DMS153 treated with DMSO at 0.1 percent for 48 hours (cell line): ENCODE measurements around the gene ARID1B.
A peak's percentile ranks its signal among the peaks of the same experiment; 100 is the strongest.

Experiments used
- DNase-seq: peaks from one replicate; lab custom pipeline; 2025; ENCODE audit not compliant: unreplicated experiment; lab: John Stamatoyannopoulos, UW

Gene ARID1B

DNA sequence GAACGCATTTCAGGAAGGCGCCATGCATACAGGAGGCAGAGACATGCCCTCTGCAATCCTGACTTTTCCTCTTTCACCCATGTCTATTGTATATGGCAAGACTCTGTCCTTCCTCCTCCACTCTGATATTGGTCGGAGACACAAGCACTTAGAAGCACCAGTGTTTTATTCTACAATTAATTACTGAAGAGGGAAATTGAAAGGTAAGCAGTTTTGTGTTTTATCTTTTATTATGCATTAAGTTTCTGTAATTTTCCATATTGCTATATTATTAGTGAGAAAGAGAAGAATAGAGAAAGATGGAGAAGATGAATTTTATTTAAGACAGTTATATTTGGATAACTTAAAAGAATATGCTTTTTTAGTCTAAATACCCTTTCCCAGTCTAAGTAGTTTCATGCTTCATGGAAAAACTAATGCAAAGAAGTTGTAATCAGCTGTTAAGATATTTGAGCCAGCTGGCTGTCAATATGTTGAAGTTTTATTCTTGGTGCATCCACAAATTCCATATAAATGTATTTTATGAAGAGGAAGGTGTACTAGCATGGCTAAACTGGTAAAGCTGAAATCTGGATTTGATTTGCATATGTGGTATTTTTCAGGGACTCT is 13.6 kb downstream of the ARID1B start:
- no peak for DNase-seq

DNA sequence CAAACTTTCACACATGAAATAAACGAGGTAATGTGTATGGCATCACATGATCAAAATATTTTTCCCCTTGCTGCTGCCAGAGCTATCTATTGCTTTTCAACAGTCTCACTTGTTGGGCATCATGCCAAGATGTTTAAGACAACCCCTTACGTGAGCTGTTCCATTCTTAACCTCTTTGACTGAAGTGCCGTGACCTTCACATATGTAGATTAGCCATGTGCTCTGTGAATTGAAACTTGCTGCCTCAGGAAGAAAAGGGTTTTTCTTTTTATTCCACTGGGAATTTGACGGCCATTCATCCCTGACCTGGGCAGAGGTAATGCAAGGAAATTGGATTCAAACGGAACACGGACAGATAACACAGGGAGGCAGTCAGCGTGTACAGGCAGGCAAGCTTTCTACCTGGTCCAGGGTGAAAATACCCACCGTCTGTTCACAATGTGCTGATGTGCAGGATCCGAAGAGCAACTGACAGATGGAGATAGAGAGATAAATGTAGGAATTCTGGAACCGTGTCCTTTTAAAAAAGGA is 14.2 kb downstream of the ARID1B start:
- DNase-seq = peak; percentile 40

DNA sequence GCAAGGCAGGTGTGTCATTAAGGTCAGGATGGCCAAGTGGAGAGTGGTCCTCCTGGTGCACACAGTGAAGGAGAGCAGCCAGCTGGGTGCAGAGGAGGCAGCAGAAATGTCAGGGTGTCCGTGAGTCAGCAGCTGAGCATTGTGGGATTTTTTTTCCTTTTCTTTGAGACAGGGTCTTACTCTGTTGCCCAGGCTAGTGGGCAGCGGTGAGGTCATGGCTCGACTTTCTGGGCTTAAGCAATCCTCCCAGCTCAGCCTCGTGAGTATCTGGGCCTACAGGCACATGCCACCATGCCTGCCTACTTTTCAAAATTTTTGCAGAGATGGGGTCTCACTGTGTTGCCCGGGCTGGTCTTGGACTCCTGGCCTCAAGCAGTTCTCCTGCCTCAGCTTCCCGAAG is 16.0 kb downstream of the ARID1B start:
- no peak for DNase-seq

DNA sequence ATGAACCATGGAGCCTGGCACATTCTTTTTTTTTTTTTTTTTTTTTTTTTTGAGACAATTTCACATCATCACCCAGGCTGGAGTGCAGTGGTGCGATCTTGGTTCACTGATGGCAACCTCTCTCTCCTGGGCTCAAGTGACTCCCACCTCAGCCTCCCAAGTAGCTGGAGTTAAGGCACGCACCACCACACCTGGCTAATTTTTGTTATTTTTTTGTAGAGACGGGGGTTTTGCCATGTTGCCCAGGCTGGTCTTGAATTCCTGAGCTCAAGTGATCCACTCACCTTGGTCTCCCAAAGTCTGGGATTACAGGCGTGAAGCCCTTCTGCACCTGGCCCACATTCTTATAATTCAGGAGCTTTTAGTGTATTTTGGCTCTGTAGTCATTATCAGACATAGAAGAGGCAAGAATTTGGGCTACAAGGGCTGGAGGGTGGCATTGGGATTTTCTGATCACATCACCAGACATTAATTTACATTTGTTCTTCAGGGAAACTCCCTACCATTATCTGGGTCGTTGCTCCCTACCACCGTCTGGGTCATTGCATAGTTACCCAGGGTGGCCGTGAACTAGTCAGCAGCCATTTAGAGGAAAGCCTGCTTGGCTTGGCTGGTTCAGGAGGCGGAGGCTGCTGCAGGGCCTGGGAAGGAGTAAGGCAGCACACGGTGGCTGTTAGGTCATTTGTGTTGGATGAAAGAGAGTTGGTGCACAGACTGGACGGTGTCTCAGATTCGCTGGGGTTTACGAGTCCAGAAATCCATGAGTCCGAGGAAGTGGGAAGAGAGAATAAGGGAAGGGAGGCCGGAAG is 17.6 kb downstream of the ARID1B start:
- DNase-seq = no peak

DNA sequence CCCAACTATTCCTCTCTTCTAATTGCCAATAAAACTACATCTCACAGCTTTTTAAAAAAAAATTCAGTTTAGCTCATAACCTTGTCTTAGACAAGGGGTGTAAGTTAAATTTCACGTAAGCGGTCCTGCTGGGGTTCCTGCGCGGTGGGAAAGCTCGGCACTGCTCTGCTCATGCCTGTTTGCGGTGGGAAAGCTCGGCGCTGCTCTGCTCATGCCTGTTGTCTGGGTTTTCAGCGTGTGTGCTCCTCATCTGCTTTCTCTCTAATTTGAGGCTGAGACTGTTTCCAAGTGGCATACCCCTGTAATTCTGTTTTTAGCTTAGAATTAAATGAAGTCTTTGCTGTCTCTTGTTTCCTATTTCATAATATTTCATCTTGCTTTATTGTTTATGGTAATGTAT is 18.6 kb downstream of the ARID1B start:
- no peak for DNase-seq

DNA sequence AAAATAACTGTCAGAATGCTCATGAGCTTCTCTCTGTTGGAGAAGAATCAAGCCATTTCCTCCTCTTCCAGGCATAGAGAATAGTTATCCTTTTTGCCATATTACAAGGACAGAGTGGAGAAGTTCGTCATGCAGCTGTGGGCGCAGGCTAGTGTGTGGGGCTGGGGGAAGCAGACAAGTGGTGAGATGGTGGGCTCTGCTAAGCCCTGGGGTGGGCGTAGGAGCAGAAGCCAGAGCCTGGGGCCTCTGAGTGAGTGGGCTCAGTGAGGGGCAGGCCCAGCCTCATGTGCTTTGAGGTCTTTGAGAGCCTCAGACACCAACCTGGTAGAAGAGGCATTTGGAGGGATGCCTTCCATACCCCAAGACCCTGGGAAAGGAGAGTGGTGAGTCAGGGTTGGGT is 19.4 kb downstream of the ARID1B start:
- no peak for DNase-seq

DNA sequence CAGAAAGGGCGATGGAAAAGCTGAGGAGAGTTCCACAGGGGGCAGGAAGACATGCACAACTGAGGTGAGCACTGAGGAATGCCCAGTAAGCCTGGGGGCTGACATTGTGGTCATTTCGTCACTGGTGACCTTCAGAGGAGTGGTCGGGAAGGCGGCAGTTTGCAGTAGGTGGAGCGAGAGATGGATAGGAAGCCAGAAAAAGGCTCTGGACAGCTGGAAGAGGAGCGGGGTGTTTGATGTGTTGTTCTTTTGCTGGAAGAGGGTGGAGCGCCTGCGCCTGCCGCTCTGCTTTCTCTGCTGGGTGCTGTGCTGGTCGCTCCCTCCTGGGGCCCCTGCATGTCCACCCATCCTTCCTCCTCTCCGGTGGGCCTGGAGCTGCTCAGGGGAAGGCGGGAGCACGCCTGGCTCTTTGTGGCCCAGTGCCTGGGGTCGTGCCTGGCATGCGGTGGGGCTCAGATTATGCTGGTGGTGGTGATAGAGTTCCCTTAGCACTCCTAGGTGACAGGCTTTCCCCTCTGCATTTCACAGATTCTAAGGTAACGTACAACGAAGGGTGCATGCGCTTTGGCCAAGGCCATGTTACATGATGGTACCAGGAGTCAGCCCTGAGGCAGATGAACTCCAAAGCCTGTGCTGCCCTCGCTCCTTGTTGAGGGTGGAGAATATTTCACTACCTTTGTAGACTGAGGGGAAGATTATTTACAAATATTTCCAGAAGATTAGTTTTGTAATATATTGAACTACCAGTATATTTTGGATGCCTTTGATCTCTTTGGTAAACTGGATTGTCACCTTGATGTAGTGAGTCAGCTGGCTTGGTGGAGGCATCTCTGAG is 20.9 kb downstream of the ARID1B start:
- DNase-seq = no peak

DNA sequence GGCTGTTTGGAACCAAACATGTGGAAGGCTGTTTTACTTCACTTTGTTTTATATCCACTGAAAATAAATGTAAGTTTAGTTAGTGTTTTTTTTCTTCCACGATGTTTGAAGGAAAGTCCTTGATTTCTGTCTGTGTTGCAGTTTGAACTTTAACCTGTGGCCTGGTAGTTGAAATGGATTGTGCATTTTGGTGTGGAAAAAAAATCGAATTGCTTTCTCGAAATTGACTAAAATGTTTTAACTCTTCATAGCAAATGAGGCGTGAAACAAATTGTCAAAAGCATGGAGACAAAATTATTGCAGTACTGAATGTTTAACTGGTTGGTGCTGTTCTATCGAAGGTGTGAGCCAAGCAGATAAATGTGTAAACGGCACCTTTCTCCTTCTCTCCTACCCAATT is 24.5 kb downstream of the ARID1B start:
- DNase-seq = no peak

DNA sequence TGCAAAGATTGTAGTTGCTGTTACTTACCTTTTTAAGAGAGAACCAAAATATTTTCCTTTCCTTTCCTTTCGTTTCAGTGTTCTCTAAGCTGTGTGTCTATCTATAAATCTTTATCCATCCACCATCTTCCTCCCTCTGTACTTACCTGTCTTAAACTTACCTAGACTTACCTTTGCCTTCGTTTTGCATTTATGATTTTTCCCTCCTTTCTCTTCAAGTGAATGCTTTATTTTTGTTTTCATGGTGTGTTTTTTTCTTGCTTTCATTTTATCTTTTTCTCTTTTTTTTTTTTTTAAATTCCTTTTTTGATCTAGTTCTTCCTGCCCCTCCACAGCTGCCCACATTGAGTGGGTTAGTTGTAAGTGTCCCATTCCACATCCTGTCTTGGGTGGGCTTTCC is 26.2 kb downstream of the ARID1B start:
- no peak for DNase-seq

DNA sequence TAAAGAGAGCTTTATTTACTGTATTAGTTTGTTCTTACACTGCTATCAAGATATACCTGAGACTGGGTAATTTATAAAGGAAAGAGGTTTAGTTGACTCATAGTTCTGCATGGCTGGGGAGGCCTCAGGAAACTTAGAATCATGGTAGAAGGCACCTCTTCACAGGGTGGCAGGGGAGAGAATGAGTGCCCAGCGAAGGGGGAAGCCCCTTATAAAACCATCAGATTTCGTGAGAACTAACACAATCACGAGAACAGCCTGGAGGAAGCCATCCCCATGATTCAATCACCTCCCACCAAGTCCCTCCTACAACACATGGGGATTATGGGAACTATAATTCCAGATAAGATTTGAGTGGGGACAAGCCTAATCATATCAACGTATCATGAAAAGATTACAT is 27.2 kb downstream of the ARID1B start:
- DNase-seq = no peak

DNA sequence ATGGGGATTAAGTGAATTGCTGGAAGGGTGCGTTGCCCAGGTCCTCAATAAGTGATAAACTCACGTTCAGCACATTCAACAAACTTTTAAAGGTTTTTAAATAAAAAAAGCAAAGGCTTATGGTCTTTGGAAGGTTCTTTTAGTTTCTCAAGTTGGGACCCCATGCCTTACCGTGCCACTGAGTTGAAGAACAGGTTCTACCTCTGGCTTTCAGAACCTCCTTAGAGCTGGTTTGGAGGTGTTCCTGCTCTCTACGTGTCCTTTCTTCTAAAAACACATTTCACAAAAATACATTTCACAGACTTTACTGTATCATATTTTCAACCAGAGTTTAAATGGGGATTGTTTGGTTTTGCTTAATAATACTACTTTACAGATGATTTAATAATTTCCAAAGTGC is 29.0 kb downstream of the ARID1B start:
- DNase-seq = no peak

DNA sequence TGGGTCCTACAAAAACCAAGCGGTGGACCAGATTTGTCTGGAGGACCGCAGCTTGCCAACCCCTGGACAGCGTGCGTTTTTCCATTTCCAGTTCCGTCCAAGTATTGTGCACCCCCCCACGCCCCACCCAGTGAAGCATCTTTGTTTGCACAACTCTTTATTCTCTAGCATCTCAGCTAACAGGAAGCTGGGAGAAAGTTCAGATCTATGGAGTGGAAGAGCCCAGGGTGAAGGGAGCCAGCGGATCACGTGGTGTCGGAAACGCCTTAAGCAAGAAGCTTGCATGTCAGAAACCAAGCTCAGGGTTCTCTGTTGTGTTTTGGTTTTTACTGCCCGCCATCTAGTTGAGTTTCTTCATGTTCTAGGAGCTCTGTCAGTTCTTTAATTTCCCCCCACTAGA is 29.9 kb downstream of the ARID1B start:
- DNase-seq = no peak

DNA sequence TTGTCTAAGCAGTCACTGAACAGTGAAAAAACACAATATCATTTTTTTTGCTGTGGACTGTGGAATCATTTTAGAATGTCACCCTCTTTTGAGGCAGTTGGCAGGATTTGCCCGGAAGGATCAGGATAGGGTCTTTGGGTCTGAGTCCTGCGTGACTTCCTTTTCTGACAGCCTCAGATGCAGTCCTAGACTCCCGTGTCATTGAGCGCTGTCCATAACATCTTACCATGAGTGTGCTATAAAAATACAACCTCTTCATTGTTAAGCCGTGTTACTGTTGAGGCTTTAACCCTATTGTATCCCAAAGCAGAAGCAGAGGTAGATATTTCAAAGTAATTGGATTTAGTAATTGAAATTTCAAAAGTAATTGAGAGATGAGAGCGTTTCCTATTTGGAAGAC is 30.6 kb downstream of the ARID1B start:
- DNase-seq = no peak

DNA sequence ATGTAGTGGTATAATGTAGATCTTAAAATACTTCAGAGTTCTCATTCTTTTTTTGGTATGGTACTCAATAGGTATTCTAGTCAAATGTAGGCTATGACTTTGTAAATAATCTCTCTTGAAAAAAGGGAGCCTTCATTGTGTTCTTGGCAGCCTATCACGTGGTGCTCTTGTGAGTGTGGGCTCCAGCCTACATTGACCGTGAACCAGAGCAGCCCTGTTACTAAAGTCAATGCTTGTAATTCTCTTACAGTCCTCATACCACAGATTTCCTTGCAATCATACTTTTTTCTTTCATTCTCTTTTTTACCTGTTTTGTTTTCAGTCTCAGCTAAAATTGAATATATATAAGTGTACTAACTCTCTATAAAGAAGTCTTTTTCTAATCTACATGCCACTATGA is 31.1 kb downstream of the ARID1B start:
- peak; percentile 2 for DNase-seq

DNA sequence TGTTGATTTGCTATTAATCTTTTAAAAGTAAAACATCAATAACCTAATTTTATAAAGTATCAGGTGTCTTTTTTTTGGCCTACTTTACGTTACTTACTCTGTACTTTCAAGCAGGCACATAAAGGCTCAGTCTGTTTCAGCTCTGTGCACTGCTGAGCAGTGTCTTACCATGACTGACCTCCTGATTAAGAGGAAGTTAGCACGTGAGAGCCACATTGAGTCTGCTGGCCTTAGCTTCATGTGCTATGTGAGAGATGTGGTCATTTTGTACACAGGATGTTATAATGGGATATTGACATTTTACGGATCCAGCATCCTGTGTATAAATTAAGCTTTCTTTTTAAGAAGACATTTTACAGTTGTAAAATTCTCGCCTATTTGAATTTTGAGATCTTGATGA is 31.9 kb downstream of the ARID1B start:
- no peak for DNase-seq

DNA sequence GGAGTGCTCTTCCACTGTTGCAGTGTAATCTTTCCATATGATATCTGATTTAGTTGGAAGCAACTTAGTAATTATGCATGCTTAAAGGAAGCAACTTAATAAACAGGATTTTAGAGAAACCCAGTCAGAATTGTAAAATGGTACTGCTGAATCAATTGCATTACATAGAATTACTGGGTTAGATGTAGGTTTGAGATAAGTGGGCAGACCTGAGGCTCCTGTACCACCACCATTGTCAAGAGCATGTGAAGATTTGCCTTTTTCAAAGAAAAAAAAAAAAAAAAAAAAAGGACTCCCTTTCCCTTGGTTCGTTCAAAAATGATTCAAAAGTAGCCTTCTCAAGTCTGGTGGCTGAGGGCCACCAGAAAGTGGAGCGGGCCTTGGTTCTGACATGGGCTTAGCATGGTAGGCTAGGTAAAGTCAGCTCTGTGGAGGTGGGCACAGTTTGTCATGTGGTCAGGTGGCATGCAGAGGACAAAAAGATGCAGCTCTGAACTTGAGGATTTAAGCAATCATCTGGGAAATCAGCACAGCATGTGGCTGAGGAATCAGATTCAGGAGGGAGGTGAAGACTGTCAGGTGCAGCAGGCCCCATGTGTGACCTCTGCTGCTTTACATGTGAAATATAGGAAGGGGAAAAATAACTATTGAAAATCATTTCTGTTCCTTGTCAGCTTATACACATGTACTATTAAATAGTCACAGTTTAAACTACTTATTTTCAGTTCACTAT is 32.4 kb downstream of the ARID1B start:
- DNase-seq = no peak

DNA sequence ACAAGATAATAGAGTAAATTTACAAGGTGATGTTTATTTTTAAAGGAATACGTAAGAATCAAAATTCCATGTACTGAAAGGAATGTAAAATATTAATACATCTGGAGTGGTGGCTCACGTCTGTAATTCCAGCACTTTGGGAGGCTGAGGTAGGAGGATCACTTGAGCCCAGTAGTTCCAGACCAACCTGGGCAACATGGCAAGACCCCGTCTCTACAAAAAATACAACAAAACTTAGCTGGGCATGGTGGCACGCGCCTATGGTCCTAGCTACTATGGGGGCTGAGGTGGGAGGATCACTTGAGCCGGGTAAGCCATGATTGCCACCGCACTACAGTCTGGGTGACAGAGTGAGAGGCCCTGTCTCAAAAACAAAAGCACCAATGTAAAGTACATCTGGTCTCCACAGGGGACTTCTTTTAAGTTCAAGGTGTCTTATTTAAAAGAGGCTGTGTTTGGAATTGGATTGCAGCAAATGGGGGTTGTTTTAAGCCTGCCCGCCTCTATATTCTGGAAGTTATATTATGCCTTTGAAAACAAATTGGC is 36.9 kb downstream of the ARID1B start:
- DNase-seq = no peak

DNA sequence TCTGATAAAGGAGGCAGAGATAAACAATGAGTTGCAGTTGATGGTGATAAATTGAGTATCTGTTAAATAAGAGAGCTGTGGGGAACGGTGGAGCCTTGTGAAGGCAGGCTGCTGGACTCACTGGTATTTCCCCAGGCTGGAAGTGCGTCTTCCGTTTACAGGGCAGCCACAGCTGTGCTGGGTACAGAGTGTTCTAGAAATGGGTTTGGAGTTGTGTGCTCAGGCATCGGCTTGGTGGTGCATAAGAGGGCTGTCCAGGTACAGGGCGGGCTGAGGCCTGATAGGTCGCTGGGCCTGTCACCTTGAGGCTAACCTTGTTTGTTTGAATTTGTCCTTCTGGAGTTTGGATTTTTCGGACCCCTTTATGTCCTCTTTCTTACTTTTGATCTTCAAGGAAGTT is 39.3 kb downstream of the ARID1B start:
- no peak for DNase-seq

DNA sequence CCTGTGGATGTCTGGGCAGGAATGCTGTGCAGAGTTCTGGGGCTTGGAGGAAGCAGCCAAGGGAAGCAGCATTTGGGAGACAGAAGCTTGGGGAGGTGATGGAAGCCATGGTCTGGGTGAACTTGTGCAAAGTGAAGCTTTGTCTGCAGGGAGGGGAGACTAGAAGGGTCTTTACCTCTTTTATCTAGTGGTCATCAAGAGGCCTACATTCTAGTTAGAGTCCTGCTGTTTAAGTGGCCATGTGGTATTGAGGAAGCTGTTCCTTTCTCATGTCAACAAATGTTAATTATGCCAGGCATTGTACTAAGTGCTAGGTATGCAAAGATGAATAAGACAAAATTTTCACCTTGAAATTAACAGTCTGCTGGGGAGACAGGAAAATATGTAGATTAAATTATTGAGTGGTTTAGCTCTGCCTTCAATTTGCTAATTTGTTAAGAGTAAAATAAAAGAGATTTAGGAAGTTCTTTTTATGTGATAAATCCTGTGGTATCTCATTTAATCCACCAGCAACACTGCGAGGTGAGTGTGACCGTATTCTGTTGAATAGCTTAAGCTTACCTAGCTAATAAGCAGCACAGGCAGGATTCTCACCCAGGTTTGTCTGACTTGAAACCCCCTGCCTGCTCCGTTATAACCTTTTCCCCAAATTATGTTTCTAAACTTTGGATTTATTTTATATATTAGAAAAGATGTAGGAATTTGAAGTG is 43.1 kb downstream of the ARID1B start:
- DNase-seq = no peak

DNA sequence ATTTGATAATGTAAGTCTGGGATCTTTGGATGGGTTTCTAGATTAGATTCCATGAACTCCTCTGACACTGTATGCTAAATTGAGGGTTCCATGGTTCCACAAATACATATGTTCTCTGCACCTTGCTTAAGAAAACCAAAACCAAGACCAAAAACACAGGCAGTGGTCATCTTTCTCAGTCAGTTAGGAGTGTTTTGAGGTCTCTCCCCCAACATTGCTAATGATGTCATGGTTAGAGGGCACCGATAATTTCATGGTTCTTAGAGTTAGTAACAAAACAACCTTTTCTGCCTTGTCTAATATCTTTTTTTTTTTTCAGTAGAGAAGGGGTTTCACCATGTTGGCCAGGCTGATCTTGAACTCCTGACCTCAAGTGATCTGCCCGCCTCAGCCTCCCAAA is 44.5 kb downstream of the ARID1B start:
- DNase-seq = no peak
